Panc1 (cell line): ENCODE data around the gene SLC41A3.

Experiments
- POLR2AphosphoS5 ChIP-seq: IDR thresholded peaks from 2 replicates; pipeline ENCODE4 v1.6.1; 2012; ENCODE audit warnings: mild to moderate bottlenecking, low read depth, low read length, moderate library complexity
- REST ChIP-seq, 2 experiments: IDR thresholded peaks; 2 replicates each; pipeline ENCODE4 v1.6.1; 2011 to 2012; ENCODE audit warnings: low read depth in 2 of 2, control low read depth in 1 of 2, low read length in 1 of 2, mild to moderate bottlenecking in 1 of 2, moderate library complexity in 1 of 2; ENCODE audit not compliant: insufficient read depth in 1 of 2
- SIN3A ChIP-seq: IDR thresholded peaks from 2 replicates; pipeline ENCODE4 v1.6.1; 2012; ENCODE audit warnings: low read depth, mild to moderate bottlenecking, low read length, moderate library complexity, borderline replicate concordance; ENCODE audit not compliant: insufficient read depth
- TCF7L2 ChIP-seq: IDR thresholded peaks from 2 replicates; pipeline ENCODE4 v1.6.1; 2011; ENCODE audit warnings: mild to moderate bottlenecking, low read depth, low read length, inconsistent platforms
- TF ChIP-seq, protein P1 (sequence below): fragments of 450-650 bp; IDR thresholded peaks from 2 replicates; pipeline ENCODE4 v1.5.1; 2017; ENCODE audit warnings: mild to moderate bottlenecking

GRCh38 chr3:126117212-126117611, 33.3 kb upstream of the SLC41A3 start:
- TF ChIP-seq, protein P1, sequence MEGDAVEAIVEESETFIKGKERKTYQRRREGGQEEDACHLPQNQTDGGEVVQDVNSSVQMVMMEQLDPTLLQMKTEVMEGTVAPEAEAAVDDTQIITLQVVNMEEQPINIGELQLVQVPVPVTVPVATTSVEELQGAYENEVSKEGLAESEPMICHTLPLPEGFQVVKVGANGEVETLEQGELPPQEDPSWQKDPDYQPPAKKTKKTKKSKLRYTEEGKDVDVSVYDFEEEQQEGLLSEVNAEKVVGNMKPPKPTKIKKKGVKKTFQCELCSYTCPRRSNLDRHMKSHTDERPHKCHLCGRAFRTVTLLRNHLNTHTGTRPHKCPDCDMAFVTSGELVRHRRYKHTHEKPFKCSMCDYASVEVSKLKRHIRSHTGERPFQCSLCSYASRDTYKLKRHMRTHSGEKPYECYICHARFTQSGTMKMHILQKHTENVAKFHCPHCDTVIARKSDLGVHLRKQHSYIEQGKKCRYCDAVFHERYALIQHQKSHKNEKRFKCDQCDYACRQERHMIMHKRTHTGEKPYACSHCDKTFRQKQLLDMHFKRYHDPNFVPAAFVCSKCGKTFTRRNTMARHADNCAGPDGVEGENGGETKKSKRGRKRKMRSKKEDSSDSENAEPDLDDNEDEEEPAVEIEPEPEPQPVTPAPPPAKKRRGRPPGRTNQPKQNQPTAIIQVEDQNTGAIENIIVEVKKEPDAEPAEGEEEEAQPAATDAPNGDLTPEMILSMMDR: no peak
- TF ChIP-seq REST (IDR thresholded peaks at IDR 0.05; ENCODE audit: insufficient read depth in 1 of 2, low read depth in 2 of 2, low read length in 1 of 2) (no peak), POLR2AphosphoS5 (no peak), TCF7L2 (no peak), SIN3A (no peak)
